KOPT-K1 (cell line): ENCODE results near the gene CFHR5.
"Not testable (repeated sequence)": the region's sequence is repeated elsewhere in the genome, so short reads cannot be mapped to it uniquely, and the experiment has no call there.

Source experiments
- H3K27ac ChIP-seq: fragments of 200-600 bp; sonication (generic); 2 replicates; pipeline ENCODE4 v1.5.1; 2016; ENCODE audit warnings: antibody characterized with exemption, mild to moderate bottlenecking, low read depth, low read length; ENCODE audit not compliant: poor library complexity, severe bottlenecking
- H3K36me3 ChIP-seq: fragments of 200-600 bp; sonication (generic); 2 replicates; pipeline ENCODE4 v1.5.1; 2017; ENCODE audit warnings: antibody characterized with exemption, mild to moderate bottlenecking, low read length, moderate library complexity; ENCODE audit not compliant: insufficient read depth
- H3K9me3 ChIP-seq: fragments of 200-600 bp; sonication (generic); 2 replicates; pipeline ENCODE4 v1.5.1; 2017; ENCODE audit warnings: antibody characterized with exemption, low read length, mild to moderate bottlenecking; ENCODE audit not compliant: insufficient read depth, poor library complexity, severe bottlenecking

The CFHR5 gene

DNA sequence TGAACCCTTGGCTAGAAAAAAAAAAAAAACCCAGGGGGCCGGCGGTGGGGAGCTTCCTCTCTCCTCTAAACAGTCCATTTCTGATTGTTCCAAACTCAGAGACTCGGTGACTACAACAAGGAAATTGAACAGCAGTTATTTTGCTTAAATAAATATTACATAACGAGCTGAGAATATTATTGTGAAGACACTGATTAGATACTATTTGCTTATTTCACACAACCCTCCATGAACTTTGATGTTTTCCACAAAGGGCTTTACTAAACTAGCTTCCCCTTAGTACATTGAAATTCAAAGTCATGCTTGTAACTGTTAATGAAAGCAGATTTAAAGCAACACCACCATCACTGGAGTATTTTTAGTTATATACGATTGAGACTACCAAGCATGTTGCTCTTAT is at the start of gene CFHR5:
Gene CFHR5, plus strand, starts transcription at position 279 of the 400 bp plus-strand sequence. Its CDS starts 109 bp downstream, at position 388.
- no peaks in the 10 kb centered on the region for H3K36me3 ChIP-seq
- H3K27ac ChIP-seq, result no peak within 1 kb of the TSS
- no peaks in the 10 kb centered on the region for H3K9me3 ChIP-seq

DNA sequence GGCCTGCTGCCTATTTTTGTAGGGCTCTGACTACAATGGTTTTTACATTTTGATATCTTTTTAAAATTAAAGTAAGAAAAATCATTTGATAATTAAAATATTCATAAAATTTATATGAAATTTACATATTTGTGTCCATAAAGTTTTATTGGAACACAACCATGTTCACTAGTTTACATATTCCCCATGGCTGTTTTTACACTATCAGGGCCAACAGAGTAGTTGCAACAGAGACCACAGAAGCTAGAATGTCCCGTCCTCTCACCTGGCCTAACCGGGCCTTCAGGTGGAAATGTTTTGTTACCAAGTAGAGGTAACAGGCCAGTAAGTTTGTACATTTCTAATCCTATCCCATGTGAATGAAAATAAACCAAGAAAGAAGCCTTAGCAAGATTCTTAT is 44.5 kb upstream of the CFHR5 start:
- H3K27ac ChIP-seq, H3K36me3 ChIP-seq, H3K9me3 ChIP-seq: not testable (repeated sequence)

DNA sequence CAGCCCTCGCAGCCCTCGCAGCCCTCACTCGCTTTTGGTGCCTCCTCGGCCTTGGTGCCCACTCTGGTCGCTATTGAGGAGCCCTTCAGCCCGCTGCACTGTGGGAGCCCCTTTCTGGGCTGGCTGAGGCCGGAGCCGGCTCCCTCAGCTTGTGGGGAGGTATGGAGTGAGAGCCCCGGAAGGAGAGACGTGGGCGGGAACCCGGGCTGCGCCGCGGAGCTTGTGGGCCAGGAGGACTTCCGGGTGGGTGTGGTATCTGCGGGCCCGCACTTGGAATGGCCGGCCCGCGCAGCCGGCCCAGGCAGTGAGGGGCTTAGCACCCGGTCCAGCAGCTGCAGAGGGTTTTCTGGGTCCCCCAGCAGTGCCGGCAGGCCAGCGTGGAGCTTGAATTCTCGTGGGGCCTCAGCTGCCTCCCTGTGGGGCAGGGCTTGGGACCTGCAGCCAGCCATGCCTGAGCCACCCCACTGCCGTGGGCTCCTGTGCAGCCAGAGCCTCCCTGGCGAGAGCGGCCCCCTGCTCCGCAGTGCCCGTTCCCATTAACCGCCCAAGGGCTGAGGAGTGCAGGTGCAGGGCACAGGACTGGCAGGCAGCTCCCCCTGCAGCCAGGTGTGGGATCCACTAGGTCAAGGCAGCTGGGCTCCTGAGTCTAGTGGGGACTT is 43.7 kb upstream of the CFHR5 start:
- H3K36me3 ChIP-seq, result no peaks in the 10 kb centered on the region
- no peak overlapping the region for H3K27ac ChIP-seq
- H3K9me3 ChIP-seq, result no peaks in the 10 kb centered on the region

DNA sequence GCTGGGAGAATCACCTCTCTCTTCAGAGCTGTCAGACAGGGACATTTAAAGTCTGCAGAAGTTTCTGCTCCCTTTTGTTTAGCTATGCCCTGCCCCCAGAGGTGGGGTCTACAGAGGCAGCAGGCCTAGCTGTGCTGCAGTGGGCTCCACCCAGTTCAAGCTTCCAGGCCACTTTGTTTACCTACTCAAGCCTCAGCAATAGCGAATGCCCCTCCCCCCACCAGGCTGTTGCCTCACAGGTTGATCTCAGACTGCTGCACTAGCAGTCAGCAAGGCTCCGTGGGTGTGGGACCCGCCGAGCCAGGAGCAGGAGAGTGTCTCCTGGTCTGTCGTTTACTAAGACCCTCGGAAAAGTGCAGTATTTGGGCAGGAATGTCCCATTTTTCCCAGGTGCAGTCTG is 35.9 kb upstream of the CFHR5 start:
- H3K9me3 ChIP-seq, H3K36me3 ChIP-seq, H3K27ac ChIP-seq: not testable (repeated sequence)

DNA sequence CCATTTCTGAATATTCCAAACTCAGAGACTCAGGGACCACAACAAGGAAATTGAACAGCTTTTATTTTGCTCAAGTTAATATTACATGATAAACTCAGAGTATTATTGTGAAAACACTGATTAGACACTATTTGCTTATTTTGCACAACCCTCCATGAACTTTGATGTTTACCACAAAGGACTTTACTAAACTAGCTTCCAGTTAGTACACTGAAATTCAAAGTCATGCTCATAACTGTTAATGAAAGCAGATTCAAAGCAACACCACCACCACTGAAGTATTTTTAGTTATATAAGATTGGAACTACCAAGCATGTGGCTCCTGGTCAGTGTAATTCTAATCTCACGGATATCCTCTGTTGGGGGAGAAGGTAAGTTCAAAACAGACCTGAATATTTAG is 33.8 kb upstream of the CFHR5 start, which contains the start of gene CFHR2:
Gene CFHR2, plus strand, starts transcription at position 171 of the 400 bp plus-strand sequence. Its CDS starts 143 bp downstream, at position 314.
- not testable (repeated sequence) for H3K9me3 ChIP-seq, H3K36me3 ChIP-seq, H3K27ac ChIP-seq

DNA sequence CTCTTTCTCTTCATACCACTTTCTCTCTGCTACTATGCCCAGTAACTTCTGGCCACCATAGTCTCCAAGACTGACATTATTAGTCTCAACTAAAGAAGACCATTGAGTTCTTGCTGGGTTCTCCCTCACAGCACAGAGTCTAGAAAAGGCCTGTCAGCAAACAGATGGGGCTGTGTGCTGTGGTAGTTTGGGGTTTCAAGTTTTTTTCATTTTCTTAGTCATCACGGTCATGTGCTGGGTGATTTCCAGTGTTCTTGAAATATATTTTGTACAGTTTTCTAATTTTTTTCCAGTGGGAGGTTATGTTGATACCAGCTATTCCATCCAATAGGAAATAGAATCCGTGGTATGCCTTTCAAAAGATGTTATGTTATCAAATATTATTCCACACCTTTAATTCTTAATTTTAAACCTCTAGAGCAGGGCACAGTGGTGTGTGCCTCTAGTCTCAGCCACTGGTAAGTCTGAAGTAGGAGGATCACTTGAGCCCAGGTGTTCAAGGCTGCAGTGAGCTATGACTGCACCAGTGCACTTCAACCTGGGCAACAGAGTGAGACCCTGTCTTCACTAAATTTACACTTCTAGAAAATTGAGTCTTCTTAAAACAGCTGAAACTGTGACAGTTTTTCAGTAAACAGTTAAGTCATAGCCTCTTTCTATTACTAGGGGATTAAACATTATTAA is 25.5 kb upstream of the CFHR5 start:
- H3K36me3 ChIP-seq, result no peaks in the 10 kb centered on the region
- H3K9me3 ChIP-seq, result no peaks in the 10 kb centered on the region
- H3K27ac ChIP-seq, result no peak overlapping the region

DNA sequence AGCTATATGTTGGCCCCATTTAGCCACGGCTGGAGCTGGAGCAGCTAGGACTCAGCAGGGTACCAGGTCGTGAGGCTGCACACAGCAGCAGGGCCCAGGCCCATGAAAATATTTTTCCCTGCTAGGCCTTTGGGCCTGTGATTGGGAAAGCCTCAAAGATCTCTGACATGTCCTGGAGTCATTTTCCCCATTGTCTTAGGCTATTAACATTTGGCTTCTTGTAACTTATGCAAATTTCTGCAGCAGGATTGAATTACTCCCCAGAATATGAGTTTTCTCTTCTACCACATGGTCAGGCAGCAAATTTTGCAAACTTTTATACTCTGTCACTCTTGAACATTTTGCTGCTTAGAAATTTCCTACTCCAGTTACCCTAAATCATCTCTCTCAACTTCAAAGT is 22.6 kb upstream of the CFHR5 start:
- no peaks in the 10 kb centered on the region for H3K9me3 ChIP-seq
- no peaks in the 10 kb centered on the region for H3K36me3 ChIP-seq
- H3K27ac ChIP-seq, result no peak overlapping the region

DNA sequence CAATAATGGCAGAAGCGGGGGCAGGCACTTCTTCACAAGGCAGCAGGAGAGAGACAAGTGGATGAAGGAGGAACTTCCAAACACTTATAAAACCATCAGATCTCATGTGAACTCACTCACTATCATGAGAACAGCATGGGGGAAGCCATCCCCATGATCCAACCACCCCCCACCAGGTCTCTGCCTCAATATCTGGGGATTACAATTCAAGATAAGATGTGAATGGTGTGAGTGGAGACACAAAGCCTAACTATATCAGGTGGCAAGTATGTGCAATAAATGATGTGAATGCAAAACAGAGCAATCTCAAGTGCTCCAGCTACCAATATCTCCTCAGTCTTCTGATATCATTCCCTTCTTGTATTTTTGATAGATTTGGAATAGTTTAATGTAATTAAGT is 21.4 kb upstream of the CFHR5 start:
- Histone ChIP-seq H3K27ac (no peak overlapping the region), H3K36me3 (no peaks in the 10 kb centered on the region), H3K9me3 (no peaks in the 10 kb centered on the region)

DNA sequence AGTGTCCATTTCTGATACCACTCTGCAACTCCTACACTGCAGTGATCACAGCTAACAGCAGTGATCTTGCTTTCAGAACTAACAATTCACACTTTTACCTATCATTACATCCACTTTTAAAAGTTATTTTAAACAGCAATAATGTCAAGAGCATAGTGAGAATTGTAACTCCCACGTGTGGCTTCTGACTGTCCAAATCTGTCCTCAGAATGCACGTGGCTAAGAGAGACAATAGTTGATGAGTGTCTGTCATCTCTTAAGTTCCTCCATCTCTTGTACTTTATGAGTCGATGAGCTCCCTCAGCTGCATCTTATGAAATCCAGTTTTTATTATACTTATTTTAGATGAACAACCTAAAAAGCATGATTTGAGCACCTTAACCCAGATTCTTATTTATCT is 16.5 kb upstream of the CFHR5 start:
- Histone ChIP-seq H3K36me3 (no peaks in the 10 kb centered on the region), H3K27ac (no peak overlapping the region), H3K9me3 (no peaks in the 10 kb centered on the region)

DNA sequence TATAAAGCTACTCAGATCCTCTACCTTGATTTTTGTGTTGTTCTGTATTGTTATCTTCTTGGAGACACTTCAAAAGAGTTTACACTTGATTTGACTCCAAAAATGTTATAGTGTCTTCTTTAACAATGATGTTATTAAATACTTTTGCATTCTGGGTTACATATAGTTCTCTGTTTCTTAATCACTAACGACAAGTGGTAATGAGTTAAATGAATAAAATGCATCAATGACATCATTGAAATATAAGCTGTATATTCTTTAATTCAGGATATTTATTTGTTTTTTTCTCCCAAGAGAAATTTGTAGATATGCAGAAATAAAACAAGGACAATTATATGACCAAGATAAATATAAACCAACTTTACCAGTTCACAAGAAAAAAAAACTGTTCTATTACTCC is 7.2 kb upstream of the CFHR5 start:
- no peaks in the 10 kb centered on the region for H3K36me3 ChIP-seq
- H3K9me3 ChIP-seq, result no peaks in the 10 kb centered on the region
- H3K27ac ChIP-seq, result no peak overlapping the region

DNA sequence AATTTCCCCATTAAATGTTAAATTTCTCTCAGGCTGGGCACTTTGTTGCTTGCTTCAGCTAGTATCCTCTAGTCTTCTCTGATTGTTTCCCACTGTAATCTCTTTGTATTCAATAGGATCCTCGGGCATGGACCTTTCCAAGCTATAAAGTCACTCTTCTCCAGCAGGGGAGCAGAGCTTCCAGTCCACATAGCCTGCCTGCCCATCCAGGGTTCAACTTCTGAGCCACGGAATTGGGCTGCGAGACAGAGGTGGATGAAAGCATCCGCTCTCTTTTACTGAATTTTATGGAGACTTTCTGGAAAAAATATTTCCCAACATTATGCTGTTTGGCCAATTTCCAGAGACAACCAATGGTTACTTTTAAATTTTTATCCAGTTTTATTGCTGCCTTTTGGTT is 1.1 kb upstream of the CFHR5 start:
- no peaks in the 10 kb centered on the region for H3K9me3 ChIP-seq
- H3K27ac ChIP-seq, result no peak overlapping the region

DNA sequence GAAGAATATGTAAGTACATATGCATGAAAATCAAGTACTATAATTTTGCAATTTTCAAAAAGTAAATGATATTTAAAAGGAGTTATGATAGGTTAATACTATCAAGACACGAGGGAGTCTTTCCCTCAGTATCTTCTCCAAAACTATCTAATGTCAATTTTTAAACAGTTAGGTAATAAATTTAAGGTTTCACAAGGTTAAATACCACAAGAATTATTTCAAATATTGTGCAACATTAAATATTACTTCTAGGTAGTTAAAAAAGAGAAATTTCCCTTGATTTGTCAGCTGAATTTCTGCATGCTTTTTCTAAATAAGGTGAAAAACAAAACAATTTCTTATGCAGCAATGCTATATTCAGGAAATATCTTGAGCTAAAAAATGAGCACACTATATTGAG is 3.5 kb downstream of the CFHR5 start:
- no peaks in the 10 kb centered on the region for H3K9me3 ChIP-seq
- no peak overlapping the region for H3K27ac ChIP-seq
- no peaks in the 10 kb centered on the region for H3K36me3 ChIP-seq

More for the DNA sequence above, 1.1 kb upstream of the CFHR5 start:
- H3K36me3 ChIP-seq, result no peaks in the 10 kb centered on the region

DNA sequence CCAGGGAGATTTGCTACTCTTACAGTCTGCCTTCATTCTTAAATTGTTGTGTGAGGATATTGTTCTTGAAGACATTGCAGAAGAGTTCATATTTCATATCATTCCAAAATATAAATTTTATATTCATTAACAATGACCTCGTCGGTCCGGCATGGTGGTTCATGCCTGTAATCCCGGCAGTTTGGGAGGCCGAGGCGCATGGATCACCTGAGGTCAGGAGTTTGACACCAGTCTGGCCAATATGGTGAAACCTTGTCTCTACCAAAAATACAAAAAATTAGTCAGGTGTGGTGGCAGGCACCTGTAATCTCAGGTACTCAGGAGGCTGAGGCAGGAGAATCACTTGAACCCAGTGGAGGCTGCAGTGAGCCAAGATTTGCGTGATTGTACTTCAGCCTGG is 4.9 kb downstream of the CFHR5 start:
- not testable (repeated sequence) for H3K27ac ChIP-seq, H3K9me3 ChIP-seq, H3K36me3 ChIP-seq

DNA sequence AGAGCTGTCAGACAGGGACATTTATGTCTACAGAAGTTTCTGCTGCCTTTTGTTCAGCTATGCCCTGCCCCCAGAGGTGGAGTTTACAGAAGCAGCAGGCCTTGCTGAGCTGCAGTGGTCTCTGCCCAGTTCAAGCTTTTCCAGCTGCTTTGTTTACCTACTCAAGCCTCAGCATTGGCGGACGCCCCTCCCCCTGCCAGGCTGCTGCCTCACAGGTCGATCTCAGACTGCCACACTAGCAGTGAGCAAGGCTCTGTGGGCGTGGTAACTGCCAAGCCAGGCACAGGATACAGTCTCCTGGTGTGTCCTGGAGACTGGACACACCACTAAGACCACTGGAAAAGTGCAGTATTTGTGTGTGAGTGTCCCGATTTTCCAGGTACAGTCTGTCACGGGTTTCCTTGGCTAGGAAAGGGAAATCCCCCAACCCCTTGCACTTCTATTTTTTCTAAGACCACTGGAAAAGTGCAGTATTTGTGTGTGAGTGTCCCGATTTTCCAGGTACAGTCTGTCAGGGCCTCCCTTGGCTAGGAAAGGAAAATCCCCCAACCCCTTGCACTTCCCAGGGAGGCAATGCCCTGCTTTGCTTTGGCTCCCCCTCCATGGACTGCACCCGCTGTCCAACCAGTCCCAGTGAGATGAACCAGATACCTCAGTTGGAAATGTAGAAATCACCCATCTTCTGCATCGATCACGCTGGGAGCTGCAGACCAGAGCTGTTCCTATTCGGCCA is 14.7 kb downstream of the CFHR5 start:
- not testable (repeated sequence) for H3K9me3 ChIP-seq, H3K27ac ChIP-seq, H3K36me3 ChIP-seq

DNA sequence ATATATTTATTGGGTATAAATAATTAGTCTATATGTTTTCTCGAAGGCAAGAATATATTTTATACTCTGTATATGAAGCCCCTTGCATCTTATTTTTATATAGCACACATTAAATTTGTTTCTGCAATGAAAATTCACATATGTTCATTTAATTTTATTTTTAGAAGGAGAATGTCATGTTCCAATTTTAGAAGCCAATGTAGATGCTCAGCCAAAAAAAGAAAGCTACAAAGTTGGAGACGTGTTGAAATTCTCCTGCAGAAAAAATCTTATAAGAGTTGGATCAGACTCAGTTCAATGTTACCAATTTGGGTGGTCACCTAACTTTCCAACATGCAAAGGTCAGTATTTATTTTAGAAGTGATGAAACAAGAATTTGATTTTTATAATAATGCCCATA is 16.6 kb downstream of the CFHR5 start:
- no peak overlapping the region for H3K27ac ChIP-seq
- H3K9me3 ChIP-seq, result no peaks in the 10 kb centered on the region
- no peaks in the 10 kb centered on the region for H3K36me3 ChIP-seq
